GM12801 (cell line): Measurements from ENCODE around the gene MT1A.

Experiments
- TF ChIP-seq, protein P1 (sequence below): IDR thresholded peaks from one replicate; pipeline ENCODE4 v1.5.1; 2011; ENCODE audit warnings: control low read depth; ENCODE audit not compliant: insufficient read length; ENCODE audit errors: extremely low read depth

MT1A gene

DNA sequence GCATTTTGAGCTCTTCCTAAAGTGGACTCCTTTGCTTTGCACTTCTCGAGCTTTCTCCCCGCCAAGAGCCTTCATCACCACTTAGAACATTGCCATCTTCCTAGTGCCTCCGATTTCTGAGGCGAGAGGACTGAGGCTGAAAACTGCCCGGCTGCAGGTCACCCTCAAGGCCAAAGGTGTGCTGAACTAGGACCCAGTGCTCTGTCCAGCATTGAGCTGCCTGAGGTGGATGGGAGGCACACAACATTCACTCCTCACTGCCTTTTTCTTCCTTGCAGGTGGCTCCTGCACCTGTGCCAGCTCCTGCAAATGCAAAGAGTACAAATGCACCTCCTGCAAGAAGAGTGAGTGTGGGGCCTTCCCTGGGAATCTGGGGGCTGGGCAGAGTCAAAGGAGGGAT is 5.4 kb downstream of the MT1A start:
- TF ChIP-seq, protein P1, sequence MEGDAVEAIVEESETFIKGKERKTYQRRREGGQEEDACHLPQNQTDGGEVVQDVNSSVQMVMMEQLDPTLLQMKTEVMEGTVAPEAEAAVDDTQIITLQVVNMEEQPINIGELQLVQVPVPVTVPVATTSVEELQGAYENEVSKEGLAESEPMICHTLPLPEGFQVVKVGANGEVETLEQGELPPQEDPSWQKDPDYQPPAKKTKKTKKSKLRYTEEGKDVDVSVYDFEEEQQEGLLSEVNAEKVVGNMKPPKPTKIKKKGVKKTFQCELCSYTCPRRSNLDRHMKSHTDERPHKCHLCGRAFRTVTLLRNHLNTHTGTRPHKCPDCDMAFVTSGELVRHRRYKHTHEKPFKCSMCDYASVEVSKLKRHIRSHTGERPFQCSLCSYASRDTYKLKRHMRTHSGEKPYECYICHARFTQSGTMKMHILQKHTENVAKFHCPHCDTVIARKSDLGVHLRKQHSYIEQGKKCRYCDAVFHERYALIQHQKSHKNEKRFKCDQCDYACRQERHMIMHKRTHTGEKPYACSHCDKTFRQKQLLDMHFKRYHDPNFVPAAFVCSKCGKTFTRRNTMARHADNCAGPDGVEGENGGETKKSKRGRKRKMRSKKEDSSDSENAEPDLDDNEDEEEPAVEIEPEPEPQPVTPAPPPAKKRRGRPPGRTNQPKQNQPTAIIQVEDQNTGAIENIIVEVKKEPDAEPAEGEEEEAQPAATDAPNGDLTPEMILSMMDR = no peak

GRCh38 chr16:56645311-56645710 is 6.8 kb downstream of the MT1A start:
- TF ChIP-seq, protein P1 = no peak

- TF ChIP-seq, protein P1 = no peak
Observed at GRCh38 chr16:56645838-56646237, 7.4 kb downstream of the MT1A start.

- TF ChIP-seq, protein P1 = no peak
Observed at GRCh38 chr16:56647641-56648431, 9.4 kb downstream of the MT1A start.

DNA sequence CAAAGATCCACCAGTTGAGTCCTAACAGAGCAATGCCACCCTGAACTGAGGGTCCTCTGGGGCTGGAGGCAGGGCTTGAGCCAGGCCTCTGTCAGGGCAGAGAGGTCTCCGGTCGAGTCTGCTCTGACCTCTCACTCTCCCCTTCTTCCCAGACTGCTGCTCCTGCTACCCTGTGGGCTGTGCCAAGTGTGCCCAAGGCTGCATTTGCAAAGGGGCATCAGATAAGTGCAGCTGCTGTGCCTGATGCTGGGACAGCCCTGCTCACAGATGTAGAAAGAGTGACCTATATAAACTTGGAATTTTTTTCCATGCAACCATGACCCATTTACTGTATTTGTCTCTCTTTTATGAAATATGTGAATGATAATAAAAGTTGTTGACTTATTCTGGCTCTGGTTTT is 10.8 kb downstream of the MT1A start:
- TF ChIP-seq, protein P1 = no peak

- TF ChIP-seq, protein P1 = no peak
Observed at GRCh38 chr16:56649820-56650219, 11.4 kb downstream of the MT1A start.

- TF ChIP-seq, protein P1 = no peak
Observed at GRCh38 chr16:56651586-56651985, 13.1 kb downstream of the MT1A start, which contains the start of gene MT1B. MT1B (plus strand) TSS chr16:56651886; CDS start chr16:56651954, 68 bp downstream.
